Kidney (tissue), 14 donors: ENCODE data around the gene LTBP1. TPM values are rescaled to one million over a fixed set of nuclear protein-coding genes. Genes with fewer than 3 reads are reported as not detected.

Experiments used
- DNase-seq, 5 donors: peaks; one replicate each; pipeline ENCODE4 v3.0.0-alpha.2; 2013 to 2020
- FAIRE-seq: peaks from 2 replicates; lab custom pipeline; 2012; peaks lifted over from hg19 to GRCh38; lab: Jason Lieb, UNC
- H3K27ac ChIP-seq, 2 donors: one replicate each; pipeline ENCODE4 v1.7.0; 2013; ENCODE audit warnings: low read depth in 2 of 2, low read length in 2 of 2, inconsistent platforms in 1 of 2
- H3K27me3 ChIP-seq: one replicate; pipeline ENCODE4 v1.7.1; 2013; ENCODE audit warnings: low read length, inconsistent platforms; ENCODE audit not compliant: control insufficient read depth, insufficient read depth
- H3K36me3 ChIP-seq, 3 donors: one replicate each; pipeline versions ENCODE4 v1.7.0 to v1.7.1; 2013; ENCODE audit warnings: low read length in 3 of 3, control low read depth in 1 of 3, inconsistent platforms in 1 of 3; ENCODE audit not compliant: insufficient read depth in 3 of 3, control insufficient read depth in 2 of 3
- H3K4me1 ChIP-seq, 3 donors: one replicate each; pipeline versions ENCODE4 v1.7.0 to v1.7.1; 2013; ENCODE audit warnings: low read length in 3 of 3, inconsistent platforms in 1 of 3, low read depth in 1 of 3; ENCODE audit not compliant: control insufficient read depth in 2 of 3, insufficient read depth in 2 of 3
- H3K4me3 ChIP-seq, 3 donors: one replicate each; pipeline versions ENCODE4 v1.7.0 to v1.8.1; 2013; ENCODE audit warnings: low read length in 3 of 3, control low read depth in 1 of 3, inconsistent platforms in 1 of 3
- H3K9ac ChIP-seq, 3 donors: one replicate each; pipeline versions ENCODE4 v1.7.0 to v1.7.1; 2013; ENCODE audit warnings: low read length in 3 of 3, control low read depth in 1 of 3, inconsistent platforms in 1 of 3
- H3K9me3 ChIP-seq, 3 donors: one replicate each; pipeline versions ENCODE4 v1.7.0 to v1.7.1; 2013; ENCODE audit warnings: low read length in 3 of 3, control low read depth in 1 of 3, inconsistent platforms in 1 of 3; ENCODE audit not compliant: control insufficient read depth in 2 of 3, insufficient read depth in 1 of 3
- intact Hi-C: fragments of 100-400 bp; cut with DNase I; formaldehyde crosslinking; loops from one replicate; pipeline ENCODE4 v1.11.1; 2022
- polyA plus RNA-seq: library from polyadenylated mRNA; stranded (reverse); fragments of 350-450 nt; fragmentation: Illumina TruSeq; extraction: RNeasy Lipid Tissue Mini Kit (QIAGEN cat#74804); gene quantifications from one replicate; pipeline ENCODE4 v1.2.3, GENCODE V29; 2014; ENCODE audit warnings: low read depth, low replicate concordance; ENCODE audit not compliant: insufficient read depth
- total RNA-seq: library from RNA; stranded (reverse); fragmentation: NEBNext Ultra II Directional; extraction: Animal tissue kit (Norgen Biotek cat#: 25700); gene quantifications from one replicate; pipeline ENCODE4 v1.2.1, GENCODE V29; 2021
- TF ChIP-seq, protein P1 (sequence below): IDR thresholded peaks from 3 replicates; pipeline ENCODE4 v1.5.1; 2012; ENCODE audit warnings: mild to moderate bottlenecking, moderate library complexity, borderline replicate concordance; ENCODE audit not compliant: insufficient read depth; ENCODE audit errors: extremely low read depth
- donor health status: control.
- donor health status: control.
- donor health status: control.
- donor health status: control.
- donor health status: control.
- donor health status: DM: yes; HTN: yes; CAD: no.
- donor health status: Normal renal cell carcinoma (clear cell type).

LTBP1 gene
- total and polyA plus RNA-seq, 2 donors from 2014 or later: 9.3 to 39.8 TPM

DNA sequence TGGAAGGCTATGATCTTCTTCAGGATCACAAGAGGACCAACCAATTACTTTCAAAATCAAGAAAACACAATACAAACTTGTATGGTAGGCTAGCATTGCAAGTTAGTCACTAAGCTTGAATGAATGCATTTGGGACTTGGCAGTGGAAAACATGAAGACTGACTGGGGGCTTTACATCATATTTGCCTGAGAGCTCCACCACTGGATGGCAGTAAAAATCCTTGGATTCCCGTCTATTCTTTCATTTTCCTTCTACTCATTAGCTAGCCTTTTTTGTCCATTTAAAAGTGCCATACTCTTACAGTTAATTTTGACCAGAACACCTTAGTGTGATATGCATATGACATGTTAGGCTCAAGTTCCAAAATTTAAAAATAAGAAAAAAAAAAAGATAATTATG, 466.2 kb downstream of the LTBP1 start:
- Histone ChIP-seq H3K27me3 (no peaks in the 10 kb centered on the region), H3K9ac (no peak overlapping the region), H3K9me3 (peaks cover 4 to 6% (median 5%) of the 10 kb centered on the region in 3 donors), H3K4me3 (no peak overlapping the region), H3K27ac (no peak overlapping the region), H3K36me3 (no peaks in the 10 kb centered on the region), H3K4me1 (peaks cover 0 to 2% (median 0%) of the 10 kb centered on the region in 3 donors)
- intact Hi-C loops: no loop called here
- no peak for FAIRE-seq
- TF ChIP-seq, protein P1, sequence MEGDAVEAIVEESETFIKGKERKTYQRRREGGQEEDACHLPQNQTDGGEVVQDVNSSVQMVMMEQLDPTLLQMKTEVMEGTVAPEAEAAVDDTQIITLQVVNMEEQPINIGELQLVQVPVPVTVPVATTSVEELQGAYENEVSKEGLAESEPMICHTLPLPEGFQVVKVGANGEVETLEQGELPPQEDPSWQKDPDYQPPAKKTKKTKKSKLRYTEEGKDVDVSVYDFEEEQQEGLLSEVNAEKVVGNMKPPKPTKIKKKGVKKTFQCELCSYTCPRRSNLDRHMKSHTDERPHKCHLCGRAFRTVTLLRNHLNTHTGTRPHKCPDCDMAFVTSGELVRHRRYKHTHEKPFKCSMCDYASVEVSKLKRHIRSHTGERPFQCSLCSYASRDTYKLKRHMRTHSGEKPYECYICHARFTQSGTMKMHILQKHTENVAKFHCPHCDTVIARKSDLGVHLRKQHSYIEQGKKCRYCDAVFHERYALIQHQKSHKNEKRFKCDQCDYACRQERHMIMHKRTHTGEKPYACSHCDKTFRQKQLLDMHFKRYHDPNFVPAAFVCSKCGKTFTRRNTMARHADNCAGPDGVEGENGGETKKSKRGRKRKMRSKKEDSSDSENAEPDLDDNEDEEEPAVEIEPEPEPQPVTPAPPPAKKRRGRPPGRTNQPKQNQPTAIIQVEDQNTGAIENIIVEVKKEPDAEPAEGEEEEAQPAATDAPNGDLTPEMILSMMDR: peak; percentile 49
- DNase-seq: peak in 1 of 5 donors; percentile 35

DNA sequence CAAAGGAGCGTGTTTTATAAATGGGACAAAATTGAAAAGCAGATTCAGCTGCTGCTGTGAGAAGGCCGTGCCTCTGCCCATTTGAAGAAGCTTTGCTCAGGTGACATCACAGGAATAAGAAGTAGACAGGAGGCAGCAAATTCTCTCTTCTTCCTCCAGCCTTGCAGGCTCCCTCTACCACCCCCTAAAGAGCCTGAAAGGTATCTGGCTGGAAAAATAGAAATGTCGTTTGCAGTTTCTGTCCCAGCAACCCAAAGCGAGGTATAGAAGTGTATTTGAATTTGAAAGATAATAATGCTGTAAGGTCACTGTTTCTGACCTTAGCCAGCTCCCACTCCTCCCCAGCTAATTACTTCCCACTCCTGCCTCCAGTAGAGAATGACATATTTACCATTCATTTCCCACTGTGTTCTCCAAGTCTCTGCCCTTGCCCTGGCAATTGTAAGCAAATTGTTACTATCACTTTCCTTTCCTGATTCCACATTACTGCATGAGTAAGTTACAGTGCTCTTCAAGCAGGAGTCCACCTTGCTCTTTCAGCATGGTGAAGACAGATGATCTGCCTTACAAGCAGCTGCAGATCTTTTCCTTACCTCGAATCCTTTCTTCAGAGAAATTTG, 472.9 kb downstream of the LTBP1 start:
- TF ChIP-seq, protein P1: no peak
- H3K4me3 ChIP-seq: no peak overlapping the region
- H3K4me1 ChIP-seq: no peaks in the 10 kb centered on the region
- no peaks in the 10 kb centered on the region for H3K27me3 ChIP-seq
- no peak overlapping the region for H3K9ac ChIP-seq
- H3K27ac ChIP-seq: no peak overlapping the region
- no peaks in the 10 kb centered on the region for H3K9me3 ChIP-seq
- FAIRE-seq (no peak), DNase-seq (peak in 3 of 5 donors; percentile 18 to 41 (median 40))
- intact Hi-C loops: no loop called here
- H3K36me3 ChIP-seq: no peaks in the 10 kb centered on the region

DNA sequence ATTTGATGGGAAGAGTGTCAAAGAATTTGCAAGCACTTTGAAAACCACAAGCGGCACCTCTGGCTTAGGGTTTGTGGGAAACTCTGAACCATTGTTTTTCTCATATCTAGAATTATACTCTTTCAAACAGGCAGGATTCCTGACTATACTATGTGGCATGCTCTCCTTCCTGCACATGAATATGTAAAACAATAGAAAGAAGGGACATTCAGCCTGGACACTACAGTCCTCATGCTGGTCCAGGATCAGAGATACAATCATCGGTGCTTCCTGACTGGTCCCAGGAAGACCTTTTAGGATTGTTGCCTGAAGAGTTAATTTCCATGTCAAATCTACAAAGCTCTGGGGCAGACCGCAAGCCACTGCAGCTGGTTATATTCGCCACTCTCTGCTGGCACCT, 474.0 kb downstream of the LTBP1 start:
- H3K9ac ChIP-seq: no peak overlapping the region

More for the DNA sequence above, 474.0 kb downstream of the LTBP1 start:
- Histone ChIP-seq H3K9me3 (no peaks in the 10 kb centered on the region), H3K4me1 (no peaks in the 10 kb centered on the region), H3K27ac (no peak overlapping the region), H3K27me3 (no peaks in the 10 kb centered on the region), H3K36me3 (no peaks in the 10 kb centered on the region), H3K4me3 (no peak overlapping the region)
- FAIRE-seq (no peak), DNase-seq (no peak)
- intact Hi-C loops: no loop called here
- TF ChIP-seq, protein P1: no peak
